Neural cell (in vitro differentiated cells): ENCODE measurements around the gene IQSEC2. TPM values are rescaled to one million over a fixed set of nuclear protein-coding genes. Genes with fewer than 3 reads are reported as not detected.

ENCODE experiments used
- H2AFZ ChIP-seq: fragments of 200-600, 300-800 bp; sonication (generic), shearing (Covaris generic); 2 replicates; pipeline ENCODE4 v1.6.0; 2014; ENCODE audit warnings: low read depth, mild to moderate bottlenecking, antibody characterized with exemption, low read length, moderate library complexity
- H3F3A ChIP-seq: fragments of 200-600 bp; shearing (Covaris generic); 2 replicates; pipeline ENCODE4 v1.6.1; 2016; ENCODE audit warnings: mild to moderate bottlenecking, moderate library complexity, mixed read lengths, antibody characterized with exemption, low read length; ENCODE audit not compliant: insufficient read depth, poor library complexity, severe bottlenecking
- H3K27ac ChIP-seq: fragments of 200-600, 300-800 bp; sonication (generic), shearing (Covaris generic); 2 replicates; pipeline ENCODE4 v1.5.1; 2014; ENCODE audit warnings: mild to moderate bottlenecking, low read length, moderate library complexity
- H3K27me3 ChIP-seq: fragments of 300-800, 200-600 bp; sonication (generic), shearing (Covaris generic); 2 replicates; pipeline ENCODE4 v1.6.0; 2014; ENCODE audit warnings: mild to moderate bottlenecking, low read depth, low read length, moderate library complexity; ENCODE audit not compliant: insufficient read depth
- H3K36me3 ChIP-seq: fragments of 300-800, 200-600 bp; sonication (generic), shearing (Covaris generic); 2 replicates; pipeline ENCODE4 v1.5.1; 2014; ENCODE audit warnings: mild to moderate bottlenecking, antibody characterized with exemption, low read length, moderate library complexity; ENCODE audit not compliant: insufficient read depth
- H3K4me2 ChIP-seq: fragments of 300-800, 200-600 bp; sonication (generic), shearing (Covaris generic); 2 replicates; pipeline ENCODE4 v1.6.0; 2014; ENCODE audit warnings: mild to moderate bottlenecking, low read length
- H3K4me3 ChIP-seq: fragments of 300-800, 200-600 bp; sonication (generic), shearing (Covaris generic); 2 replicates; pipeline ENCODE4 v1.5.1; 2014; ENCODE audit warnings: mild to moderate bottlenecking, low read length, moderate library complexity
- H3K79me2 ChIP-seq: fragments of 200-600 bp; shearing (Covaris generic); replicated peaks from 2 replicates; pipeline ENCODE4 v1.6.0; 2014; ENCODE audit warnings: mild to moderate bottlenecking, low read length, moderate library complexity; ENCODE audit not compliant: insufficient read depth
- H3K9ac ChIP-seq: fragments of 300-800, 200-600 bp; sonication (generic), shearing (Covaris generic); 2 replicates; pipeline ENCODE4 v1.6.1; 2016; ENCODE audit warnings: mild to moderate bottlenecking, low read length, mixed read lengths
- H3K9me2 ChIP-seq: fragments of 200-600 bp; shearing (Covaris generic); 2 replicates; pipeline ENCODE4 v1.6.1; 2016; ENCODE audit warnings: mild to moderate bottlenecking, low read length, mixed read lengths; ENCODE audit not compliant: insufficient read depth
- H3K9me3 ChIP-seq: fragments of 200-600, 300-800 bp; sonication (generic), shearing (Covaris generic); 2 replicates; pipeline ENCODE4 v1.6.1; 2016; ENCODE audit warnings: mild to moderate bottlenecking, mixed run types, low read length, moderate library complexity, mixed read lengths
- H4K20me1 ChIP-seq: fragments of 200-600 bp; shearing (Covaris generic); 2 replicates; pipeline ENCODE4 v1.6.1; 2016; ENCODE audit warnings: mild to moderate bottlenecking, mixed run types; ENCODE audit not compliant: insufficient read depth
- CTCF ChIP-seq: fragments of 450-650 bp; IDR thresholded peaks from 2 replicates; pipeline ENCODE4 v1.5.1; 2014; ENCODE audit warnings: antibody characterized with exemption, mild to moderate bottlenecking, moderate library complexity; ENCODE audit not compliant: poor library complexity, severe bottlenecking
- EP300 ChIP-seq: fragments of 450-650 bp; conservative IDR thresholded peaks from 2 replicates; pipeline ENCODE4 v1.6.1; 2014; ENCODE audit warnings: antibody characterized with exemption, mild to moderate bottlenecking, moderate library complexity; ENCODE audit not compliant: poor library complexity, severe bottlenecking
- EZH2 ChIP-seq: fragments of 200-600, 300-800 bp; shearing (Covaris generic), sonication (generic); IDR thresholded peaks from 2 replicates; pipeline ENCODE4 v1.6.1; 2014; ENCODE audit warnings: antibody characterized with exemption, low read length, borderline replicate concordance, mild to moderate bottlenecking; ENCODE audit not compliant: insufficient read depth, poor library complexity, severe bottlenecking
- MXI1 ChIP-seq: fragments of 450-650 bp; conservative IDR thresholded peaks from 2 replicates; pipeline ENCODE4 v1.6.1; 2014; ENCODE audit warnings: antibody characterized with exemption, mild to moderate bottlenecking; ENCODE audit not compliant: poor library complexity, severe bottlenecking
- POLR2AphosphoS5 ChIP-seq: IDR thresholded peaks from 2 replicates; pipeline ENCODE4 v1.6.1; 2012
- RAD21 ChIP-seq: fragments of 450-650 bp; conservative IDR thresholded peaks from 2 replicates; pipeline ENCODE4 v1.6.1; 2014; ENCODE audit warnings: antibody characterized with exemption, mild to moderate bottlenecking, moderate library complexity
- REST ChIP-seq: IDR thresholded peaks from 2 replicates; pipeline ENCODE4 v1.6.1; 2012; ENCODE audit warnings: borderline replicate concordance
- SMC3 ChIP-seq: fragments of 450-650 bp; conservative IDR thresholded peaks from 2 replicates; pipeline ENCODE4 v1.6.1; 2014; ENCODE audit warnings: antibody characterized with exemption, mild to moderate bottlenecking, moderate library complexity; ENCODE audit not compliant: poor library complexity
- TAF1 ChIP-seq: IDR thresholded peaks from 2 replicates; pipeline ENCODE4 v1.6.1; 2012; ENCODE audit warnings: low read depth
- polyA plus RNA-seq: library from polyadenylated mRNA; depleted of rRNA; stranded (reverse); fragments of >200 nt; gene quantifications from 2 replicates; pipeline ENCODE4 v1.2.3, GENCODE V29; 2014

Gene IQSEC2
- polyA plus RNA-seq, 1 donor from 2014 or later, result 2.4 TPM

DNA sequence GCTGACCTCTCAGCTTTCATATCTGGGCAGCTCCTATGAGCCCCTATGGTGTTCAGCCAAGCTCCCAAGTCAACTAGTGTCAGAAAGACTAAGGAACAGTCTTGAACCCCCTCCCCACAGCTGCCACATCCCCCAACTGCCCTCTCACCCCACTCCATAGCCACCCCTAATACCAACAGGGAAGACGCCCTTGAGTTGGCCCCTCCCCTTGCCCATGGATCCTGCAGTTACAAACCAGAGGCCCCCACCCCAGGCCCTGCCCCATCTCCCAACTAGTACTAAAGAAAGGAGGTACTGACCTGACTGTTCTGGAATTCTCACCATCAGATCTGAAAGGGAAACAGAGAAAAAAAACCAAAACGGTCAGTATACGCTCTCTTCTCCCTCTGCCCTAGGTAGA lies 10.2 kb upstream of the IQSEC2 start:
- no peak overlapping the region for H2AFZ ChIP-seq
- no peaks in the 10 kb centered on the region for H3K9me2 ChIP-seq
- no peaks in the 10 kb centered on the region for H4K20me1 ChIP-seq
- no peak overlapping the region for H3K4me2 ChIP-seq
- no peaks in the 10 kb centered on the region for H3K9me3 ChIP-seq
- no peak overlapping the region for H3K4me3 ChIP-seq
- TF ChIP-seq TAF1 (no peak), REST (no peak), CTCF (no peak), POLR2AphosphoS5 (no peak), EZH2 (no peak), EP300 (no peak), MXI1 (no peak), RAD21 (no peak), SMC3 (no peak)
- no peak overlapping the region for H3K27ac ChIP-seq
- H3K9ac ChIP-seq, result no peak overlapping the region
- no peaks in the 10 kb centered on the region for H3F3A ChIP-seq
- H3K79me2 ChIP-seq, result no peaks in the 10 kb centered on the region
- no peaks in the 10 kb centered on the region for H3K36me3 ChIP-seq
- H3K27me3 ChIP-seq, result no peaks in the 10 kb centered on the region

DNA sequence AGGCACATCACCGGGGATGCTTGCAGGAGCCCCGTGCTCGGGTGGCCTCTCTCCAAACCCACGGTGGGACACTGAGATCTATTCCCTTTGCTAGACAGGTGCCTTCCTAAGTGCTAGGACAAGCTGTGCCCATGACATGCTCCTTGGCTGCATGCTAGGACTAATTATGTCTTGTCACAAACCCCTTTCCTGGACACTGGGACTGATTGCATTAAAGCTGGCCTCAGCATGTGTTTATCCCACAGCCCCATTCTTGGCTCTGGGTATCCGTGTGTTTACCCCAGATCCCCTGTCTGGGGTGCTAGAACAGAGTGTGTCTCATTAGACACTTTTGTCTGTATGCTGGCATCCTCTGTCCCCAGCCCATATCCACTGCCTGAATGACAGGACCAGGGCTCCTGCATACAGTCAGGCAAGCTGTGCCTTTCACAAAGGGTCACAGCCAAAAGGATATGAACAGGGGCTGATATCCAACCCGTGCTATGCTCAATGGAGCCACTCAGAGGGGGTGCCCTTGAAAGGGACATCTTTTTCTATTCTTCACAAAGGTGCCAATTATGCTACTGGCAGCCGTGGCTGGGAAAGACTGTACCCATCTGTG lies 9.2 kb upstream of the IQSEC2 start:
- TF ChIP-seq EZH2 (no peak), MXI1 (no peak), TAF1 (no peak), CTCF (no peak), RAD21 (no peak), REST (no peak), POLR2AphosphoS5 (no peak), SMC3 (no peak), EP300 (no peak)
- Histone ChIP-seq H2AFZ (no peak overlapping the region), H3K27me3 (no peaks in the 10 kb centered on the region), H3K4me2 (no peak overlapping the region), H3K9ac (no peak overlapping the region), H4K20me1 (no peaks in the 10 kb centered on the region), H3K9me3 (no peaks in the 10 kb centered on the region), H3K4me3 (no peak overlapping the region), H3K36me3 (no peaks in the 10 kb centered on the region), H3K79me2 (no peaks in the 10 kb centered on the region), H3F3A (no peaks in the 10 kb centered on the region), H3K9me2 (no peaks in the 10 kb centered on the region), H3K27ac (no peak overlapping the region)
